OCI-LY3 (cell line): ENCODE results near the gene COA6.

Source experiments
- H2AFZ ChIP-seq: fragments of 200-600, 300-600 bp; shearing (Covaris generic); 2 replicates; pipeline ENCODE4 v1.6.0; 2014; ENCODE audit warnings: antibody characterized with exemption, low read depth, low read length
- H3K27ac ChIP-seq: fragments of 200-600, 300-600 bp; sonication (generic); 2 replicates; pipeline ENCODE4 v1.5.1; 2014; ENCODE audit warnings: mild to moderate bottlenecking, low read length, moderate library complexity, mixed read lengths
- H3K27me3 ChIP-seq: fragments of 200-600, 300-600 bp; sonication (generic); 2 replicates; pipeline ENCODE4 v1.6.1; 2014; ENCODE audit warnings: low read depth, low read length, mixed read lengths
- H3K36me3 ChIP-seq: fragments of 200-600, 300-600 bp; sonication (generic); replicated peaks from 2 replicates; pipeline ENCODE3; 2014; ENCODE audit warnings: low read depth, low read length, mixed read lengths
- H3K4me1 ChIP-seq: fragments of 300-600, 200-600 bp; sonication (generic); 2 replicates; pipeline ENCODE4 v1.6.1; 2014; ENCODE audit warnings: low read length, mixed read lengths
- H3K4me2 ChIP-seq: fragments of 200-600, 300-600 bp; sonication (generic); 2 replicates; pipeline ENCODE4 v1.6.1; 2014; ENCODE audit warnings: low read length, mixed read lengths
- H3K4me3 ChIP-seq: fragments of 300-600, 200-600 bp; sonication (generic); 2 replicates; pipeline ENCODE4 v1.5.1; 2014; ENCODE audit warnings: antibody characterized with exemption, mild to moderate bottlenecking, low read length, moderate library complexity
- H3K79me2 ChIP-seq: fragments of 300-600, 200-600 bp; shearing (Covaris generic); 2 replicates; pipeline ENCODE4 v1.6.1; 2014; ENCODE audit warnings: mild to moderate bottlenecking, low read length, mixed read lengths
- H3K9ac ChIP-seq: fragments of 300-600, 200-600 bp; shearing (Covaris generic); 2 replicates; pipeline ENCODE4 v1.6.0; 2014; ENCODE audit warnings: mild to moderate bottlenecking, low read length, moderate library complexity
- H3K9me3 ChIP-seq: fragments of 200-600, 300-600 bp; shearing (Covaris generic); 2 replicates; pipeline ENCODE4 v1.6.1; 2014; ENCODE audit warnings: low read length, mixed read lengths; ENCODE audit not compliant: insufficient read depth
- H4K20me1 ChIP-seq: fragments of 200-600, 300-600 bp; sonication (generic); 2 replicates; pipeline ENCODE4 v1.6.1; 2016; ENCODE audit warnings: low read length, mixed read lengths; ENCODE audit not compliant: insufficient read depth
- CTCF ChIP-seq: fragments of 200-600, 300-600 bp; sonication (generic); IDR thresholded peaks from 2 replicates; pipeline ENCODE4 v1.5.1; 2014; ENCODE audit warnings: antibody characterized with exemption, low read length, low read depth
- EZH2phosphoT487 ChIP-seq: fragments of 200-600 bp; shearing (Covaris generic); IDR thresholded peaks from 2 replicates; pipeline ENCODE4 v1.6.1; 2018; ENCODE audit warnings: antibody characterized with exemption, mixed run types, low read depth

The COA6 gene

GRCh38 chr1:234400773-234401172 lies 27.5 kb downstream of the COA6 start:
- no peaks in the 10 kb centered on the region for H3K79me2 ChIP-seq
- peak overlapping the region; percentile 65 for H3K4me2 ChIP-seq
- H4K20me1 ChIP-seq: no peaks in the 10 kb centered on the region
- H3K4me3 ChIP-seq: peak overlapping the region; percentile 38
- TF ChIP-seq EZH2phosphoT487: no peak
- TF ChIP-seq CTCF: no peak
- peak overlapping the region; percentile 15; the same call in 1 of the 2 replicates for H3K27ac ChIP-seq
- 0 out of 2 replicates have a peak overlapping the region, but pooled peaks have one; percentile 10 for H2AFZ ChIP-seq
- H3K4me1 ChIP-seq: peaks cover 32% of the 10 kb centered on the region
- no peaks in the 10 kb centered on the region for H3K27me3 ChIP-seq
- H3K9ac ChIP-seq: peak overlapping the region; percentile 14
- H3K9me3 ChIP-seq: no peaks in the 10 kb centered on the region
- no peaks in the 10 kb centered on the region for H3K36me3 ChIP-seq

GRCh38 chr1:234401658-234402057 lies 28.4 kb downstream of the COA6 start:
- Histone ChIP-seq H3K27ac (no peak overlapping the region), H3K36me3 (no peaks in the 10 kb centered on the region)

GRCh38 chr1:234402939-234403338 lies 29.7 kb downstream of the COA6 start:
- H3K9me3 ChIP-seq: no peaks in the 10 kb centered on the region
- peaks cover 30% of the 10 kb centered on the region for H3K4me1 ChIP-seq
- no peaks in the 10 kb centered on the region for H3K27me3 ChIP-seq
- H3K27ac ChIP-seq: no peak overlapping the region
- no peak for TF ChIP-seq EZH2phosphoT487
- no peak for TF ChIP-seq CTCF
- H2AFZ ChIP-seq: no peak overlapping the region
- no peaks in the 10 kb centered on the region for H4K20me1 ChIP-seq
- no peak overlapping the region for H3K4me3 ChIP-seq
- H3K4me2 ChIP-seq: no peak overlapping the region
- no peaks in the 10 kb centered on the region for H3K36me3 ChIP-seq
- H3K79me2 ChIP-seq: no peaks in the 10 kb centered on the region
- H3K9ac ChIP-seq: no peak overlapping the region

More at GRCh38 chr1:234401658-234402057, 28.4 kb downstream of the COA6 start:
- Histone ChIP-seq H3K4me1 (peaks cover 32% of the 10 kb centered on the region), H4K20me1 (no peaks in the 10 kb centered on the region), H3K4me2 (no peak overlapping the region), H3K27me3 (no peaks in the 10 kb centered on the region), H3K9me3 (no peaks in the 10 kb centered on the region), H3K4me3 (no peak overlapping the region), H3K79me2 (no peaks in the 10 kb centered on the region), H3K9ac (no peak overlapping the region), H2AFZ (no peak overlapping the region)
- TF ChIP-seq CTCF (no peak), EZH2phosphoT487 (no peak)

- no peak overlapping the region for H3K27ac ChIP-seq
- TF ChIP-seq EZH2phosphoT487 (no peak), CTCF (no peak)
Observed at GRCh38 chr1:234405676-234406075, 32.4 kb downstream of the COA6 start.

More at GRCh38 chr1:234405676-234406075, 32.4 kb downstream of the COA6 start:
- H3K27me3 ChIP-seq: no peaks in the 10 kb centered on the region
- no peak overlapping the region for H3K4me3 ChIP-seq
- H3K4me1 ChIP-seq: peaks cover 7% of the 10 kb centered on the region
- no peaks in the 10 kb centered on the region for H3K79me2 ChIP-seq
- H3K4me2 ChIP-seq: no peak overlapping the region
- no peaks in the 10 kb centered on the region for H3K36me3 ChIP-seq
- no peak overlapping the region for H2AFZ ChIP-seq
- H4K20me1 ChIP-seq: no peaks in the 10 kb centered on the region
- H3K9me3 ChIP-seq: no peaks in the 10 kb centered on the region
- no peak overlapping the region for H3K9ac ChIP-seq
